HG02798 (cell line): Measurements from ENCODE around the gene C19orf81.
"Not testable (repeated sequence)": the region's sequence is repeated elsewhere in the genome, so short reads cannot be mapped to it uniquely, and the experiment has no call there.

Experiments used
- ATAC-seq: cut with Tn5 transposase; IDR thresholded peaks from one replicate; pipeline ENCODE4 v1.9.1; 2021; ENCODE audit warnings: mild to moderate bottlenecking; ENCODE audit not compliant: unreplicated experiment, poor library complexity

C19orf81 gene

DNA sequence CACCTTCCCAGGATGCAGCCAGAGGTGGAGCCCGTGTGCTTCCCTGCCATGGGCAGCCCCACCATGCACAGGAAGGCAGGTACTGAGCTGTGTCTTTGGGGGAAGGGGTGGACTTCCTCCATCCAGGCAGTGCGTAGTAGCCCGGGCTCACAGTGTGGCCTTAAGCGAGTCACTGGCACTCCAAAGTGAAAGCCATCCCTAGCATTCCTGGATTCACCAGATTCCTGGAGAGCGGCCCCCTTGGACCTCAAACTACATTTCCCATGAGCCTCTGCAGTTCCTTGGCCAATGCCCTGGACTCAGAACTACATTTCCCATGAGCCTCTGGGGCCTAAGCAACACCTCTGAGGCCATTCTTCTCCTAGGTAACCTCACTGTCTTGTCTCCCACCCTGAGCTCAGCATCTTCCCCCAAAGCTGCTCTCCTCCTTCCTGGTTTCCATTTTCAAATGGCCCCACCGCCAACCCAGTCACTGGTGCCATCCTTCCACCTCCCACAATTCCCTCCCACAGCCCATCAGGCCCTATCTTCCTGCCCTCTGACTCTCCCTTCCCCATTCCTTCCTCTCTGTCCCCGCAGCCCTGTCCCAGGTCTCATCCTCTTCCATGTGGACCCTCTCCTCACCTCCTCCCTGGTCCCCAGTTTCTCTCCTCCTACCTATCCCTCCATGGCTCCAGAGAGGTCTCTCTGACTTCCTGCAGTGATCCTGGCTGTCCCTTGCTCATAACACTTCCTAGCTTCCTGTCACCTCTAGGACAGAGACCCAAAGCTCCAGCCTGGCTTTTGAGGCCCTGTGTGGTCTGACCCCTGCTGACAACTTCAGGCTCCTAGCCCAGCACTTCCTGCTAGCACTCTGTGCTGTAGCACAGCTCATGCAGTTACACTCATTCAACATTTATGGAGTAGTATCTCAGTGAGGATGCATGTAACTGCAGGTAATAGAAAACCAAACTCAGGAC is at the start of gene C19orf81:
Gene C19orf81, plus strand, starts transcription at position 13 of the 959 bp plus-strand sequence. Its CDS starts 0 bp downstream, at position 13.
- no peak for ATAC-seq

DNA sequence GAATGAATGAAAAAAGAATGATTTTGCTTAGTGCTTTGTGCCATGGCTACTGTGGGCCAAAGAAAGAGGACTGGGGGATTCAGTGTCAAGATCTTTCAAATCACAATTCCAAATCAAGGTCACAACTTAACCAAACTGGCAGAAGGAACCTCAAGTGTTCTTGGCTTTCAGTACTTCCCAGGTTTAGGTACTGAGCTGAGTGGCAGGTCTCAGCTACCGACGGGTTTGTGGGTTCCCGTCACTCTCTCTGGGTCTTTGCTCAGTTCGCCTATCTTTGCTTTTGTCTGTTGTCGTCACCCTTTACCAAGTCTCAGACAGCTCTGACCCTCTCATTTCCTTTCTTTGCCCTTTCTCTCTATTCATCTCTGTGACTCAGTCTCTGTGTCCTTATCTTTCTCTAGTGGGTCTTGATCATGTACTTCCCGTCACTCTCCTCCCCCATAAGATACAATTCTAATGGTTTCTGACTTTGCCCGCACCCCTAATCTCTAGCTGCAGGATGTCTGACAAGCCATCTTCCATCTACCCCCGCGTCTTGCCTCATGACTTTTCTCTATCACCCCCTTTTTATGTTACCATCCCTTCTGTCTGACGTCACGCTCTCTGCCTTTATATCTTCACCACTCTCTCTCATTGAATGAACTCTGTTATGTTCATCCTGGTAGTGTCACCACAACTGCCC is 47.7 kb upstream of the C19orf81 start:
- ATAC-seq: no peak

DNA sequence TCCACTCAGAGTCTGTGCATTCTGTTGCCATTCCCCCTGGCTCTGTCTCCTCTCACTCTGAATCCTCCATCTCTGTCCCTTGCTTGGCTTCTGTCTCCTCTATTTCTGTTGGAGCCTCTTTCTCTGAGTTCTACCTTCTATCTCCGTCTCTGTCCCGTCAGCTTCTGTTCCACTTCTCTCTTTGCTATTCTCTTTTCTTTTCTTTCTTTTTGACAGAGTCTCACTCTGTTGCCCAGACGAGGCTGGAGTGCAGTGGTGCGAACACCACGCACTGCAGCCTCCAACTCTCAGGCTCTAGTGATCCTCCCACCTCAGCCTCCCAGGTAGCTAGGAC is 47.2 kb upstream of the C19orf81 start:
- no peak for ATAC-seq

DNA sequence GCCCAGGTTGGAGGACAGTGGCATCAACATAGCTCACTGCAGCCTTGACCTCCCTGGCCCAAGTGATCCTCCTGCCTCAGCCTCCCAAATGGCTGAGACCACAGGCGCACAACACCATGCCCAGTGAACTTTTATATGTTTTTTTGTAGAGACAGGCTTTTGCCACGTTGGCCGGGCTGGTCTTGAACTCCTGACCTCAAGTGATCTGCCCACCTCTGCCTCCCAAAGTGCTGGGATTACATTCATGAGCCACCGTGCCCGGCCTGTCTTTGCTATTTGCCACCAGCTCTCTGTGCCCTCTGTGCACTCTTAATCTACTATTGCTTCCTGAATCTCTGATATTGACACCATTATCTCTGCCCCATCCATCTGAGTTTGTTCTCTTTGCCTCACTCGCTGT is 46.7 kb upstream of the C19orf81 start:
- ATAC-seq: no peak

DNA sequence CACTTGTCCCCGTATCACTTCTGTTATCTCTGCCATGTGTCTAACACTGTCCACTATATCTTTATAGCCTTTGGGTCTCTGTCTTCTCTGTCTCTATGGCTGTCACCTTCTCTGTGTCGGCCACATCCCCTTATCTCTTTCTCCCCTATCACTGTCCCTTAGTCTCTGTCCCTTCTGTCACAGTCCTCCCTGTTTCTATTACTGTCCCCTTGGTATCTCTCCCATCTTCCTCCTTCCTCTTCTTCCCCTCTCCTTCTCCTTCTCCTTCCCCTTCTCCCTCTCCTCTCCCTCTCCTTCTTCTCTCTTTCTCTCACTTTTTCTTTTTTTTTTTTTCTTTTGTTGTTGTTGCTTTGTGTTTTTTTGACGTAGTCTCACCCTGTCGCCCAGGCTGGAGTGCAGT is 46.3 kb upstream of the C19orf81 start:
- ATAC-seq: no peak

DNA sequence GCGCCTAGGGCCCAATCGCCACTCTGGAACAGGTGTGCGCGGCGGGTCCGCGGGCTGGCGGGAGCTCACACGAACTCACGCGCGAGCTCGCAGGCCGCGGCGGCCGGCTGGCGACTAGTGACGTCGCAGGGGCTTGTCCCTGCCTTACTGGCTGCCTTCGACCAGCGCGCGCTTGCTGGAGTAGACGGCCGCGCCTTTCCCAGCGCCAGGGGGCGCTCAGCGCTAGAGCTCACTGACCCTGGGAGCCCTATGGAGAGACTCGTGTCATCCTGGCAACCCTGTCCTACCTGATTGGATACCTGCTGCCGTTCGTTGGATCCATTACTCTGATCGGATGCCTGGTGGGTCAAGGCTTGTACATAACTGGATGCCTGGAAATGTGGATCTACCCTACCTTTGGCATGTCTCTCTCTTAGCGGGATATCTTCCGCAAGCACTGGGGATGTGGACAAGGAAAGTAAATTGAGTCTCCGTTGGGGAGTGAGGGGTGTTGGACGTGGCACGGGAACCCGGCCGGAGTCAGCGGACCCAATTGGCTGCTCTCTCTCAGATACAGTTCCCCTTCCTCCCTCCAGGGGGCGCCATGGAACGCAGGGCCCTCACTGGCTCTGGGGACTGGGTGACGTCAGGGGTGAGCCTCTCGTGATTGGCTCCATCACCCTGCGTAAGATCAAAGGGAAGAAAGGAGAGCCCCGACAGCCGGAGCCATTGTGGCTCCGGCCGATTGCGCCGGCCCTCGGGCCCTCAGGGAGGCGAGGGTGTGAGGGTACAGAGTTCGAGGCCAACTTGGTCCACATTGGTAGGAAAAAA is 44.8 kb upstream of the C19orf81 start:
- ATAC-seq: not testable (repeated sequence)

DNA sequence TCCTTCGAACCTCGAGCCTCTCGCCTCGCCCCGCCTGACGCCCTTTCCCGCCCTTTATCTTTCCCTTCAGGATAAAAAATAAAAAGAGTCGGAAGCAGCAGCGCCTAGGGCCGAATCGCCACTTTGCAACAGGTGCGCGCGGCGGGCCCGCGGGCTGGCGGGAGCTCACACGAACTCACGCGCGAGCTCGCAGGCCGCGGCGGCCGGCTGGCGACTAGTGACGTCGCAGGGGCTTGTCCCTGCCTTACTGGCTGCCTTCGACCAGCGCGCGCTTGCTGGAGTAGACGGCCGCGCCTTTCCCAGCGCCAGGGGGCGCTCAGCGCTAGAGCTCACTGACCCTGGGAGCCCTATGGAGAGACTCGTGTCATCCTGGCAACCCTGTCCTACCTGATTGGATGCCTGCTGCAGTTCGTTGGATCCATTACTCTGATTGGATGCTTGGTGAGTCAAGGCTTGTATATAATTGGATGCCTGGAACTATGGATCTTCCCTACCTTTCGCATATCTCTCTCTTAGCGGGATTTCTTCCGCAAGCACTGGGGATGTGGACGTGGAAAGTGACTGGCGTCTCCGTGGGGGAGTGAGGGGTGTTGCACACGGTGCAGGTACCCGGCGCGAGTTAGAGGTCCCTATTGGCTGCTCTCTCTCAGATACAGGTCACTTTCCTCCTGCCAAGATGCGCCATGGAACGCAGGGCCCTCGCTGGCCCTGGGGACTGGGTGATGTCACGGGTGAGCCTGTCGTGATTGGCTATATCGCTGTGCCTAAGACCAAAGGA is 43.0 kb upstream of the C19orf81 start:
- ATAC-seq: not testable (repeated sequence)

DNA sequence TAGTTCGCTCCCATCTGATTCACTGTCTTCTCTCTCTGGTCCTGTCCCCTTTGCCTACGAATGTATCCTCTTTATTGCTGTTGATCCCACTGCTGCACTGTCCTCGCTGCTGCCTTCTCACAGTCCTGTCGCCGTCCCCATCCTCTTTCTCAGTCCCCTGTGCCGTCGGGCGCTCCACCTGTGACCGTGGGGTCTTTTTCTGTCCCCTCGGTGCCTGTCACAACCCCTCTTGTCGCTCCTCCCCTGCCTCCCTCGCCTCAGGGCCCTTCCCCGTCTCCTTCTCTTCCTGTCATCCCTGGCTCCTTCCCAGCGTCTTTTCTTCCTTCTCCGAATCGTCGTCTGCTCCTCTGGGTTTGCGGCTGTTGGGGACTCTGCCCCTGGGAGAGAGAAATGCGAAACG is 41.9 kb upstream of the C19orf81 start:
- no peak for ATAC-seq

DNA sequence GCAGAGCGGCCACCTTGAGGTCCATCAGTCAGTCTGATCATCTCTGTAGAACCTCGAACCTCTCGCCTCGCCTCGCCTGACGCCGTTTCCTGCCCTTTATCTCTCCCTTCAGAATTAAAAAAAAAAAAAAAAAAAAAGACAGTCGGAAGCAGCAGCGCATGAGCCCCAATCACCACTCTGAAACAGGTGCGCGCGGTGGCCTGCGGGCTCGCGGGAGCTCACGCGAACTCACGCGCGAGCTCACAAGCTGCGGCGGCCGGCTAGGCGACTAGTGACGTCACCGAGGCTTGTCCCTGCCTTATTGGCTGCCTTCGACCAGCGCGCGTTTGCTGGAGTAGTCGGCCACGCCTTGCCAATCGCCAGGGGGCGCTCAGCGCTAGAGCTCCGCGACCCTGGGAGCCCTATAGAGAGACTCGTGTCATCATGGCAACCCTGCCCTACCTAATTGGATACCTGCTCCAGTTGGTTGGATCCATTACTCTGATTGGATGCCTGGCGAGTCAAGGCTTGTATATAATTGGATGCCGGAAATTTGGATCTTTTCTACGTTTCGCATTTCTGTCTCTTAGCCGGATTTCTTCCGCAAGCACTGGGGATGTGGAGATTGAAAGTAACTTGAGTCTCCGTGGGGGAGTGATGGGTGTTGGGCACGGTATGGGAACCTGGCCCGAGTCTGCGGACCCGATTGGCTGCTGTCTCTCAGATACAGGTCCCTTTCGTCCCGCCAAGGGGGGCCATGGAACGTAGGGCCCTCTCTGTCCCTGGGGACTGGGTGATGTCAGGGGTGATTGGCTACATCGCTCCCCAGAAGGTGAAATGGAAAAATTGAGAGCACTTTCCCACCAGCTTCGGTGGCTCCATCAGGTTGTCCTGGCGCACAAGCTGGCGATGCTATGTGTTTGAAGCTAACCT is 41.1 kb upstream of the C19orf81 start:
- no peak for ATAC-seq

DNA sequence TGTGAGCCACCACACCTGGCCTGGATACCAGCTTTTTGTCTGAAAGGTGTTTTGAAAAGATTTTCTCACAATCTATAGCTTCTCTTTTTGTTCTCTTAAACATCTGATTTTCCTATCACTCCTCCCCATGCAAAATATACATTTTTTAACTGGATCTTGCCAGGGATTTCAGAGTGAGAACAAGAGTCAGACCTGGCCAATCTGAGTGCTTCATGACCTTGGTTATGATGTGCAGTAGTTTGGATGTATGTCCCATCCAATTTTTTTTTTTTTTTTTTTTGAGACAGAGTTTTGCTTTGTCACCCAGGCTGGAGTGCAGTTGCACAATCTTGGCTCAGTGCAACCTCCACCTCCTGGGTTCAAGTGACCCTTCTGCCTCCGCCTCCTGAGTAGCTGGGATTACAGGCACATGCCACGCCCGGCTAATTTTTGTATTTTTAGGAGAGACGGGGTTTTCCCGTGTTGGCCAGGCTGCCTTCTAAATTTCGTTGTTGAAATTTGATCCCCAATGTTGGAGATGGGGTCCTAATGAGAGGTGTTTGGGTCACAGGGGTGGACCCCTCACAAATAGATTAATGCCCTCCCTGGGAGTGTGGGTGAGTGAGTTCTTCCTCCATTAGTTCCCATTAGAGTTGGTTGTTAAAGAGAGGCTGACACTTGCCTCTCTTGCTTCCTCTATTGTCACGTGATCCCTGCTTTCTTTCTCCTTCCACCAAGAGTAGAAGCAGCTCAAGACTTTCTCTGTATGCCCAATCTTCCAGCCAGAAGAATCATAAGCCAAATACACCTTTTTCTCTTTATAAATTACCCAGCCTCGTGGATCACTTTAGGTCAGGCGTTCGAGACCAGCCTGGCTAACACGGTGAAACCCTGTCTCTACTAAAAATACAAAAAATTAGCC is 36.5 kb upstream of the C19orf81 start:
- not testable (repeated sequence) for ATAC-seq

DNA sequence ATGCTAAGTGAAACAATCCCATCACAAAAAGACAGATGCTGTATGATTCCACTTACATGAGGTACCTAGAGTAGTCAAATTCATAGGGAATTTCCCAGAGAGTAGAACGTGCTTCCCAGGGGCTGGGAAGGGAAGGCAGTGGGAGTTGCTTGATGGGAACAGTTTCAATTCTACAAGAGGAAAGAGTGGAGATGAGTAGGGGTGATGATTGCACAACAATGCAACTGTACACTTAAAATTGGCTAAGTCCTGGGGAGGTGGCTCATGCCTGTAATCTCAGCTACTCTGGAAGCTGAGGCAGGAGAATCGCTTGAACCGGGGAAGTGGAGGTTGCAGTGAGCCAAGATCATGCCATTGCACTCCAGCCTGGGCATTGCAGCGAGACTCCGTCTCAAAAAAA is 30.9 kb upstream of the C19orf81 start:
- not testable (repeated sequence) for ATAC-seq

DNA sequence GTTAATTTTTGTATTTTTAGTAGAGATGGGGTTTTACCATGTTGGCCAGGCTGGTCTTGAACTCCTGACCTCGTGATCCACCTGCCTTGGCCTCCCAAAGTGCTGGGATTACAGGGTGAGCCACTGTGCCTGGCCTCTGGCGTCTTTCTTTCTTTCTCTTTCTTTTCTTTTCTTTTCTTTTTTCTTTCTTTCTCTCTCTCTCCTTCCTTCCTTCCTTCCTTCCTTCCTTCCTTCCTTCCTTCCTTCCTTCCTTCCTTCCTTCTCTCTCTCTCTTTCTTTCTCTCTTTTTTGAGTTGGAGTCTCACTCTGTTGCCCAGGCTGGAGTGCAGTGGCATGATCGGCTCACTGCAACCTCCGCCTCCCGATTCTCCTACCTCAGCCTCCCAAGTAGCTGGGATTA is 30.1 kb upstream of the C19orf81 start:
- ATAC-seq: not testable (repeated sequence)

DNA sequence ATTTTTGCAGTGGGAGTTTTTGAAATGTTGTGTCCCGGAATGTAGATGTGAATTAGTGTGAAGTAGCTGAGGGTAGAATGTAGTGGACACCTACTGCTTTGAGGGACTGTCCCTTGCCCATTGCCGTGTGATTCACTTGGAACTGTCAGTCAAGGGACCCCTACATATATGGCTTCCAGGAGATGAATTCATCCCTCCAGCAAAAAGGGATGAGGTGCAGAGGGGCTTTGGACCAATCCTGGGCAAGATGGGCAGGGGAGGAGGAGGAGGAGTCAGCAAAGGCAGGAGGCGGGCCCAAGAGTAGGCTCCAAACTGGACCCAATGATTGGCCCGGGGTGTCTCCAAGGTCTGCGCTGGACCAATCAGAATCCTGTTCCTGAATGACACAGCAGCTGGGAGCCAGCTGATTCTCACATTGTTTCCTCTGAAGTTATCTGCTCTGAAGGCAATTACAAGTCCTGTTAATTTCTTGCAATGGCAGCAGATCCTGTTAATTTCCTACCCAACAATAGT is 28.8 kb upstream of the C19orf81 start:
- ATAC-seq: not testable (repeated sequence)

DNA sequence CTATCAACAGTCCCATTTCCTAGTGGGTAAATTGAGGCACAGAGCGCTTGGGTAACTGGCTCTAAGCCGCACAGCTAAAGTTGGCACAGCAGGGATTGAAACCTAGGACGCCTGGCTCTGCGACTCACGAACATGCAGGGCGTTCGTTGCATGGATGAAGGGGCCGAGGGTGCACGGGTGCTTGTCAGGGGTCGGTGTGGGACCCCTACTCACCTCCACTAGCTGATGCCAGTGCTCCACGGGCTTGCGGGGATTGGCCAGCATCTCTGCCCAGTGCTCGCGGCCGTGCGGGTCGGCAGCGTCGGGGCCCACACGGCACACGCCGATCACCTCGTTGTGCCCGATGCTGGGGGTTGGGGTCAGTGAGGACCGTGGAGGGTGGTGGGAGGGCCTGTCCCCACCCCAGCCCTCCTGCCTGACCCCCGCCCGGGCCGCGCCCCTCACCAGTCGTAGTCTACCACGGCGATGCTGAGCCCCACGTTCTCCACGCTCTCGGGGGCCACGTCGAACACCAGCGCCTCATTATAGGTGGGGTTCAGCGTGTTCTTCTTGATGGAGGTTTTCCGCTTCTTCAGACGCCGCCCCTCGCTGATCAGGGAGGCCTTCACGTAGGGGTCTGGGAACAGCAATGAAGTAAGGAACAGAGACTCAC is 24.2 kb upstream of the C19orf81 start:
- ATAC-seq: no peak

DNA sequence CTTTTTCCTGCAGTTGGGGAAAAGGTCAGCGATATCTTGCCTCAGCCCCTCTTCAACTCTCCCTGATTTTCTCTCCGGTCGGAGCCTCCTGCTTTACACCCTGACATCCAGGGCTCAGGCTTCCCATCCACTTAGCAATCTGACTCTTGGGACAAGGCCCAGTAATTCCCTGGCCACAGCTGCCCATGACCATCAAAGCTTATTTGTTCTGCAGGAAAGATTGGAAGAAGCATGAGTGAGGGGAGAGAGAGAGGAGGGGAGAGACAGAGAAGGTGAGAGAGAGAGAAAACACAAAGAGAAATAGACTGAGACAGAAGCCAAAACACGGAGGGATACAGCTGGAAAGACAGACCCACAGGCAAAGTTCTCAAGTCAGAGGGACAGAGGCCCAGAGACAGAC is 23.2 kb upstream of the C19orf81 start:
- no peak for ATAC-seq

DNA sequence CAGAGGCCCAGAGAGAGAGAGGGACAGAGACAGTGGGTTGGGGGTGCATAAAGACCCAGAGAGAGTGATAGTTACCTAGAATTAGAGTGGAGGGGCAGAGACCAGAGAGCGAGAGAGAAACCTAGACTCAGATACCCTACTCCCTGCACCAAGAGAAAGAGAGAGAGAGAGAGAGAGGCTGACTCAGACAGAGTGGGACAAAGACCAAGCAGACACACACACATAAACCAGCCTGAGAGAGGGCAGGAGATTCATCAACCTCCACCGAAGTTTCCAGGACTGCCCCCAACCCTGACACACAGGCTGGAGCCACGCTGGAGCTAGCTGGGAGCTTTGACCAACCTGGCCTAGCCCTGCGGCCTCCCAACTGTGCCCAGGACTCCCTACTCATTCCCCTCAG is 22.4 kb upstream of the C19orf81 start:
- no peak for ATAC-seq

DNA sequence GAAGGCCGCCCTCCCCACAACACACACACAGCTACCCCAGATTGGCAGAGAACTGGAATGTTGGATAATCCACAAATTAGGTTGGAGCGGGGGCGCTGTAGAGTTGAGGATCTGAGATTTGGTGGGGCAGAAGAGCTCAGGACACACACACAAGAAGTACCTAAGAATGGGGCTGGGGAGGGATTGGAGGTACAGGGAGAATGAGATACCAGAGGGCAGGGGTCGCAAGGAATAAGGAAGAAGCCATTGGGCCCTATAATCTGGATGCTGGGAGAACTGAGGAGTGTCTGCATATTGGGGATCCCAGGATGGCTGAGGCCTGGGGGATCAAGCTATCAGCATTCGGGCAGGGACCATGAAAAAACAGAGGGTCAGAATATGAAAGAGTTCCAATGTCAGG is 21.1 kb upstream of the C19orf81 start:
- no peak for ATAC-seq
